Subcutaneous adipose tissue (tissue), 4 donors: ENCODE results near the gene CRIM1. TPM values are rescaled to one million over a fixed set of nuclear protein-coding genes. Genes with fewer than 3 reads are reported as not detected.

ENCODE experiments used
- CTCF ChIP-seq: fragments of 450-650 bp; IDR thresholded peaks from one replicate; pipeline ENCODE4 v1.5.1; 2016; ENCODE audit warnings: low read depth, mild to moderate bottlenecking, control low read depth, antibody characterized with exemption, moderate library complexity
- total RNA-seq, 4 donors: library from RNA; depleted of rRNA; stranded (reverse); fragments of >200 nt; gene quantifications; one replicate each; pipeline ENCODE4 v1.1.0, GENCODE V29; 2016

The CRIM1 gene
- total RNA-seq, 4 donors from 2014 or later: 153 to 269 (median 233) TPM

- TF ChIP-seq CTCF: no peak
These were observed 153.5 kb downstream of the CRIM1 start for GRCh38 chr2:36509075-36509474.

DNA sequence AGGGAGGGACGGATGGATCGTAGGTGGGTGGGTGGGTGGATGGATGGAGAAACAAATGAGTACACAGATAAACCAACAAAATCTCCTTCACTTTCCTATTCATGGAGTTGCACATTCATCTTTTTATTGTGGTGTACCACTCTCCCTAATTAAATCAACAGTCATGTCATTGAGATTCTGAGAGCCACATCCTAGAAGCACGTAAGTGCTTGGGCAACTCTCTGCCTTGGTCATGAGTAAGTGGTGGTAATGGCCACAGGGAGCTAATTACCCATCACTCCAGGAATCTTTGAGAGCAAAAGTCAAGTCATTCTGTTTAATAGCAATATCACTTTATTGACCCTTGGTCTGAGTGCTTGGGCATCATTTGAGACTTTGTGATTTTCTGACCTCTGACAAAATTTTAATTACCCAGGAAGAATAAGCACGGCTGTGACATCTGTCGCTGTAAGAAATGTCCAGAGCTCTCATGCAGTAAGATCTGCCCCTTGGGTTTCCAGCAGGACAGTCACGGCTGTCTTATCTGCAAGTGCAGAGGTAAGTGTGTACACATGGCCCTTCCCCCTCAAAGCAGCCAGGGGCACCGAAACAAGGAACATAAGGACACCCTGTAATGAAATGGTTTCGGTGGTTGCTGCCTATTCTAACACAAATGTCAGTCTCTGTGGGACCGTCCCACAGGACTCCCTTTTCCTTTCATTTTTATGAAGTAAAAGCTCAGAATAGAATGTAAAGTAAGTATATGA, 156.5 kb downstream of the CRIM1 start:
- no peak for TF ChIP-seq CTCF

DNA sequence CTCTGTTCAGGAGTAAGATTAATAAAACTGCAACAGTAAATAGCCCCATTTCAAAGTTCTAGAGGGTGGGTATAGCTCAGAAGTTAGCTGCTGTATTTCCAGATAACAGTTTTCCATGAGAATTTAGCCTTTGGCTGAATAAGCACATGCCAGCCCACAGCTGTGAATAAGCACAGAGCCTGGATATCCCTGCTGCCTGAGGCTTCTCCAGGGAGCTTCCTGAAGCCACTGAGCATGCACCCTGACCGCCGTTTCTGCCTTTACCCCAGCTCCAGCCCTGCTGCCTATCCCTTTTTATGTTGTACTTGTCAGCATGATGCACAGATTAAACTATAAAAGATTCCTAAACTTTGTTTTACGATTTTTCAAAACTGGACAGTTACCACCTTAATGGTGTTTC, 157.1 kb downstream of the CRIM1 start:
- no peak for TF ChIP-seq CTCF

DNA sequence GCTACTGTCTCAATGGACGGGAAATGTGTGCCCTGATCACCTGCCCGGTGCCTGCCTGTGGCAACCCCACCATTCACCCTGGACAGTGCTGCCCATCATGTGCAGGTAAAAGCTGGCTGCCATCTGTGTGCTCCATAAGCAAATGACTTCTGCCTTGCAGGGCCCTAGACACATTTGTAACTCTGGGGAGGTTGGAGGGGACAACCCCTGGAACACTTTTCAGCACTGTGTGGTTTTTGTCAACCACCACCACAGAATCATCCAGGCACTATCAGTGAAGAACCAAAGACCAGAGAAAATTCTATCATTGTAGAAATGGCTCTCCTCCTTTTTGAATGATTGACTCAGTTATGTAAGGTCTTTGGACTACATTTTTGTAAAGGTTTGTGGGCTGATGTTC, 158.1 kb downstream of the CRIM1 start:
- no peak for TF ChIP-seq CTCF

DNA sequence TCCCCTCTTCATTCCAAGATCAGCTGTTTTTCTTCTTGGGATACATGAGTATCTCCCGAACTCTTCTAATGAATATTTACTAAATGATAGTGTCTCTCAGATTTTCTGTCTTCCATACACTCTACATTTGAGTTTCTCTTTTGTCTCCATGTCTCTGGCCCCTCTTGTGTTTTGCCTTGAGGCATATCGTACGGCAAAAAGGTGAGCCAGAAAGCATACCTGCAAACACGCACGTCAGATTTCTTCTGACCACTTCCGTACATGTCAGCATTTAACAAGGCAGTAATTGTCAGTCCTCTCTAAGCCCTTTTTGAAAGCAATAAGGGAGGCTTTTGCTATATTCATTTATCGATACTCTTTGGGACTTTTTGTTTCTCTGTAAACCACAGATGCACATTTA, 160.0 kb downstream of the CRIM1 start:
- TF ChIP-seq CTCF: no peak

DNA sequence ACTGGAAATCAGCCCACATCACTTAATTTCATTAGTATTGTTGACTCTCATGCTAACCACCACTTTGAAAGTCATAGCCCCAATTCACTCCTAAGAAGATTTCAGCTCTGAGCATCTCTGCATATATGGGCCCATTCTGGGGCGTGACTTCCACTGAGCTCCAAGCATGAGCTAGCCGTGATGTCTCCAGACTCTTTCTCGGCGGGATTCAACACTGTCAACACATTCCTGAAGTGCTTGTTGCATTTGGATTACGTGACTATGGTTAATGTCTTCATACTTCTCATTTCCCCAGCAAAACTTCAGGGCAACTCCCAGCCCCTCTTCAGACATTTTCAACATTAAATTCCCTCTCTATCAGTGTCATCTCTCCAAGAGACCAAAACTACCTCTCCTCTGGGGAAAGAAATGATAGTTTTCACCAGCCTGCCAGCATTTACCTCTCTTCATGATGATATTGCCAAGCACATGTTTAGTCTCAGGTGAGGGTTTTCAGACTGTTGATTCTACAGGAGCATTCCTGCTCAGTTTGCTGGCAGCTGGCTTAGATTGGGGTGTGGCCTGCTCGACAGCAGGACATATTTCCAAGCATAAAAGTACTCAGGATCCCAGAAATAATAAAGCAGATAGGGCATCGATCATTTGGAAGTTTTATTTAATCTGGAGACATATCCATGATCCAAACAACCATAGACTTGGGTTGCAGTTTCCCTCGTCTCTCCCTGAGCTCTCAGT, 160.7 kb downstream of the CRIM1 start:
- TF ChIP-seq CTCF: no peak

DNA sequence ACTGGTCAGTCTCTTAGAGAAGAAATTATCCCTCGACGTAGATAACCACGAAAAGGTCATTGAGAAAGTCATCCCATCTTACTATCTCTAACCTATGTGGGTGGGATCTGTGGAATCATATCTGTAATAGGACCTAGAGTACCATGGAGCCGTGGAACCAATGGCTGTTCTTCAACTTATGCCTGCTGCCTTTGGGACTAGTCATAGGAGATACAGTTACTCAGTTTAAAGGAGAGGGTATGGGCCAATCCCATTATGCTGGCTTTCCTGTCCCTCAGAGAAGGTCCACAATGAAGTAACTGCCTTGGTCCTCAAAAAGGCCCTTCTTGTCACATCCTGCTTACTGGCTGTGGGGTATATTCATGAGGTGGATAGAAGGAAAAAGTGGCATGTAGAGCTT, 164.9 kb downstream of the CRIM1 start:
- TF ChIP-seq CTCF: no peak
